HepG2 (cell line): ENCODE measurements around the gene SNX19. TPM values are rescaled to one million over a fixed set of nuclear protein-coding genes. Genes with fewer than 3 reads are reported as not detected.

Experiments used
- CREB3 ChIP-seq: sonication (generic); formaldehyde crosslinking; IDR thresholded peaks from 2 replicates; pipeline ENCODE4 v1.5.0; 2020; ENCODE audit warnings: missing genetic modification reagents
- FIP1L1 ChIP-seq: fragments of 200-400 bp; formaldehyde crosslinking; IDR thresholded peaks from 2 replicates; pipeline ENCODE4 v1.6.1; 2018; ENCODE audit warnings: low read depth, mild to moderate bottlenecking, low read length, moderate library complexity, borderline replicate concordance; ENCODE audit not compliant: insufficient read depth
- HIVEP1 ChIP-seq: sonication (generic); formaldehyde crosslinking; IDR thresholded peaks from 2 replicates; pipeline ENCODE4 v1.4.0; 2020; ENCODE audit warnings: mild to moderate bottlenecking, missing genetic modification reagents
- IKZF4 ChIP-seq: sonication (generic); formaldehyde crosslinking; IDR thresholded peaks from 2 replicates; pipeline ENCODE4 v1.5.1; 2020; ENCODE audit warnings: borderline replicate concordance, mild to moderate bottlenecking, low read depth, missing genetic modification reagents; ENCODE audit errors: not compliant biosample characterization
- JDP2 ChIP-seq: sonication (generic); formaldehyde crosslinking; IDR thresholded peaks from 2 replicates; pipeline ENCODE4 v1.8.1; 2022; ENCODE audit warnings: missing genetic modification reagents, borderline replicate concordance
- JUND ChIP-seq: sonication (generic); formaldehyde crosslinking; IDR thresholded peaks from 2 replicates; pipeline ENCODE4 v1.8.0; 2022; ENCODE audit warnings: mild to moderate bottlenecking, missing genetic modification reagents
- KDM1A ChIP-seq: IDR thresholded peaks from 2 replicates; pipeline ENCODE4 v1.6.1; 2016; ENCODE audit warnings: missing compliant biosample characterization
- MAFK ChIP-seq, 2 experiments: IDR thresholded peaks in 1 of 2; conservative IDR thresholded peaks in 1 of 2; 2 replicates each; pipeline ENCODE4 v1.6.1; 2011; ENCODE audit warnings: improper control_type of control experiment in 2 of 2, low read length in 2 of 2
- MIXL1 ChIP-seq: IDR thresholded peaks from 2 replicates; pipeline ENCODE4 v1.6.1; 2016
- NAIF1 ChIP-seq: sonication (generic); formaldehyde crosslinking; IDR thresholded peaks from 2 replicates; pipeline ENCODE4 v1.5.0; 2020; ENCODE audit warnings: mild to moderate bottlenecking, missing genetic modification reagents, borderline replicate concordance
- NFYB ChIP-seq: sonication (generic); formaldehyde crosslinking; IDR thresholded peaks from 2 replicates; pipeline ENCODE4 v1.4.0; 2020; ENCODE audit warnings: missing genetic modification reagents
- NPAS2 ChIP-seq: sonication (generic); formaldehyde crosslinking; IDR thresholded peaks from 2 replicates; pipeline ENCODE4 v1.8.0; 2022; ENCODE audit warnings: mild to moderate bottlenecking, missing genetic modification reagents, borderline replicate concordance
- PATZ1 ChIP-seq: sonication (generic); formaldehyde crosslinking; IDR thresholded peaks from 2 replicates; pipeline ENCODE4 v1.4.0; 2020; ENCODE audit warnings: missing genetic modification reagents
- PAX8 ChIP-seq: sonication (generic); formaldehyde crosslinking; IDR thresholded peaks from 2 replicates; pipeline ENCODE4 v1.8.0; 2022; ENCODE audit warnings: mild to moderate bottlenecking, missing genetic modification reagents, borderline replicate concordance
- POLR2A ChIP-seq, 2 experiments: IDR thresholded peaks; 2 replicates each; pipeline ENCODE4 v1.6.1; 2011; ENCODE audit warnings: low read depth in 2 of 2, low read length in 2 of 2, mild to moderate bottlenecking in 1 of 2, moderate library complexity in 1 of 2; ENCODE audit not compliant: insufficient read depth in 1 of 2
- RBM39 ChIP-seq: fragments of 200-400 bp; formaldehyde crosslinking; IDR thresholded peaks from one replicate; pipeline ENCODE4 v1.6.1; 2018; ENCODE audit warnings: antibody characterized with exemption, mild to moderate bottlenecking, low read depth, low read length; ENCODE audit not compliant: poor library complexity, severe bottlenecking
- RFX5 ChIP-seq: IDR thresholded peaks from 2 replicates; pipeline ENCODE4 v1.6.1; 2011; ENCODE audit warnings: low read depth, low read length, improper control_type of control experiment
- ZFYVE20 ChIP-seq: sonication (generic); formaldehyde crosslinking; IDR thresholded peaks from 2 replicates; pipeline ENCODE4 v1.8.0; 2023; ENCODE audit warnings: low read depth, mild to moderate bottlenecking, moderate library complexity, missing genetic modification reagents, borderline replicate concordance
- ZNF232 ChIP-seq: sonication (generic); formaldehyde crosslinking; IDR thresholded peaks from 2 replicates; pipeline ENCODE4 v1.4.0; 2020; ENCODE audit warnings: missing genetic modification reagents, borderline replicate concordance
- ZNF331 ChIP-seq: sonication (generic); formaldehyde crosslinking; IDR thresholded peaks from 2 replicates; pipeline ENCODE4 v1.4.0; 2020; ENCODE audit warnings: missing genetic modification reagents
- ZNF33B ChIP-seq: sonication (generic); formaldehyde crosslinking; IDR thresholded peaks from 2 replicates; pipeline ENCODE4 v1.5.1; 2020; ENCODE audit warnings: mild to moderate bottlenecking, missing genetic modification reagents
- ZNF577 ChIP-seq: sonication (generic); formaldehyde crosslinking; IDR thresholded peaks from 2 replicates; pipeline ENCODE4 v1.4.0; 2020; ENCODE audit warnings: mild to moderate bottlenecking, low read depth, missing genetic modification reagents, borderline replicate concordance
- ZNF614 ChIP-seq: IDR thresholded peaks from 2 replicates; pipeline ENCODE4 v1.6.1; 2018; ENCODE audit warnings: missing biosample characterization, missing genetic modification reagents, inconsistent platforms, borderline replicate concordance
- ZNF777 ChIP-seq: sonication (generic); formaldehyde crosslinking; IDR thresholded peaks from 2 replicates; pipeline ENCODE4 v1.4.0; 2020; ENCODE audit warnings: missing genetic modification reagents
- polyA plus RNA-seq, 8 experiments: library from polyadenylated mRNA; depleted of rRNA in 3 of 8; stranded (reverse) in 7 of 8; unstranded in 1 of 8; fragments of >200 nt; fragmentation: Illumina TruSeq in 4 of 8; extraction: Trizol in 4 of 8; gene quantifications; 2 replicates each; pipeline versions ENCODE4 v1.2.1 to v1.2.3, GENCODE V29; 2011 to 2016; ENCODE audit warnings: low read depth in 4 of 8, missing spikeins in 1 of 8, mixed read lengths in 1 of 8; ENCODE audit not compliant: insufficient read depth in 1 of 8
- total RNA-seq, 5 experiments: library from RNA; depleted of rRNA; stranded (reverse); fragments of >200 nt; fragmentation: Illumina TruSeq; extraction: Trizol; gene quantifications; 2 replicates each; pipeline ENCODE4 v1.2.3, GENCODE V29; 2016; ENCODE audit warnings: low read depth in 1 of 5
- TF ChIP-seq, protein P1 (sequence below): sonication (generic); formaldehyde crosslinking; IDR thresholded peaks from 2 replicates; pipeline ENCODE4 v1.5.0; 2020; ENCODE audit warnings: missing genetic modification reagents
- TF ChIP-seq, protein P2 (sequence below): sonication (generic); formaldehyde crosslinking; IDR thresholded peaks from 2 replicates; pipeline ENCODE4 v1.9.0; 2021; ENCODE audit warnings: missing genetic modification reagents, mild to moderate bottlenecking, borderline replicate concordance

SNX19 gene
- total and polyA plus RNA-seq, 2 of the 13 experiments (the other 11 are each of a cell fraction or from before 2014, with no cell fraction given): 0.13 to 0.27 TPM

DNA sequence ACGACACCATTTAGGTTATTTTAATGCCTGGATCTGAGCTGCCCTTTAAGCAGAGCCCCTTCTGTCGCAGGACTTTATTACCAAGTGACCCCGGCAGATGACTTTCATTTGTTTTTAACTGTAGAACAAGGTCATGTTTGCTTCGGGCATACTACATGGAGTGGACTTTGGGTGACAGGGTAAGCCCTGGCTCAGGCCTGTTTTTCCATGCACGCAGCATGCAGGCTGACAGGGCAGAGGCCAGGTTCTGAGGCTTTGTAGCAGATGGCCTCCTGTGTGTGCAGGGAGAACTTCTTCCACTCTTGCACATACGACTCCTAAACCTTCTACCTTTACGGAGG is 50.5 kb downstream of the SNX19 start (continued):
- TF ChIP-seq IKZF4 (CRISPR knock-in tag) (no peak), JUND (CRISPR knock-in tag) (no peak), PATZ1 (CRISPR knock-in tag) (no peak), JDP2 (CRISPR knock-in tag) (no peak), MIXL1 (CRISPR knock-in tag) (peak; percentile 16; the same call in 1 of the 2 replicates), ZFYVE20 (CRISPR knock-in tag) (no peak), ZNF232 (no peak), POLR2A (IDR thresholded peaks at IDR 0.05; ENCODE audit: insufficient read depth in 1 of 2, low read depth in 2 of 2, low read length in 2 of 2) (no peak), ZNF614 (CRISPR knock-in tag) (no peak), ZNF777 (no peak), NAIF1 (no peak), MAFK (conservative IDR thresholded peaks at IDR 0.05 in 1 of 2, IDR thresholded peaks at IDR 0.05 in 1 of 2; ENCODE audit: low read length in 2 of 2) (no peak), FIP1L1 (no peak), HIVEP1 (no peak), ZNF331 (CRISPR knock-in tag) (peak; percentile 36; the same call in 1 of the 2 replicates), KDM1A (CRISPR knock-in tag) (no peak), ZNF33B (no peak), PAX8 (CRISPR knock-in tag) (no peak), RBM39 (no peak), CREB3 (no peak), NFYB (CRISPR knock-in tag) (no peak), RFX5 (no peak), ZNF577 (CRISPR knock-in tag) (no peak), NPAS2 (CRISPR knock-in tag) (no peak)
- TF ChIP-seq, protein P1, sequence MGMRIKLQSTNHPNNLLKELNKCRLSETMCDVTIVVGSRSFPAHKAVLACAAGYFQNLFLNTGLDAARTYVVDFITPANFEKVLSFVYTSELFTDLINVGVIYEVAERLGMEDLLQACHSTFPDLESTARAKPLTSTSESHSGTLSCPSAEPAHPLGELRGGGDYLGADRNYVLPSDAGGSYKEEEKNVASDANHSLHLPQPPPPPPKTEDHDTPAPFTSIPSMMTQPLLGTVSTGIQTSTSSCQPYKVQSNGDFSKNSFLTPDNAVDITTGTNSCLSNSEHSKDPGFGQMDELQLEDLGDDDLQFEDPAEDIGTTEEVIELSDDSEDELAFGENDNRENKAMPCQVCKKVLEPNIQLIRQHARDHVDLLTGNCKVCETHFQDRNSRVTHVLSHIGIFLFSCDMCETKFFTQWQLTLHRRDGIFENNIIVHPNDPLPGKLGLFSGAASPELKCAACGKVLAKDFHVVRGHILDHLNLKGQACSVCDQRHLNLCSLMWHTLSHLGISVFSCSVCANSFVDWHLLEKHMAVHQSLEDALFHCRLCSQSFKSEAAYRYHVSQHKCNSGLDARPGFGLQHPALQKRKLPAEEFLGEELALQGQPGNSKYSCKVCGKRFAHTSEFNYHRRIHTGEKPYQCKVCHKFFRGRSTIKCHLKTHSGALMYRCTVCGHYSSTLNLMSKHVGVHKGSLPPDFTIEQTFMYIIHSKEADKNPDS: no peak
- TF ChIP-seq, protein P2, sequence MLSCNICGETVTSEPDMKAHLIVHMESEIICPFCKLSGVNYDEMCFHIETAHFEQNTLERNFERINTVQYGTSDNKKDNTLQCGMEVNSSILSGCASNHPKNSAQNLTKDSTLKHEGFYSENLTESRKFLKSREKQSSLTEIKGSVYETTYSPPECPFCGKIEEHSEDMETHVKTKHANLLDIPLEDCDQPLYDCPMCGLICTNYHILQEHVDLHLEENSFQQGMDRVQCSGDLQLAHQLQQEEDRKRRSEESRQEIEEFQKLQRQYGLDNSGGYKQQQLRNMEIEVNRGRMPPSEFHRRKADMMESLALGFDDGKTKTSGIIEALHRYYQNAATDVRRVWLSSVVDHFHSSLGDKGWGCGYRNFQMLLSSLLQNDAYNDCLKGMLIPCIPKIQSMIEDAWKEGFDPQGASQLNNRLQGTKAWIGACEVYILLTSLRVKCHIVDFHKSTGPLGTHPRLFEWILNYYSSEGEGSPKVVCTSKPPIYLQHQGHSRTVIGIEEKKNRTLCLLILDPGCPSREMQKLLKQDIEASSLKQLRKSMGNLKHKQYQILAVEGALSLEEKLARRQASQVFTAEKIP (CRISPR knock-in tag): no peak
